LNCAP (cell line): ENCODE results near the gene SCT.

Experiments
- CTCF ChIP-seq: fragments of 450-650 bp; IDR thresholded peaks from 2 replicates; pipeline ENCODE4 v1.5.1; 2017; ENCODE audit warnings: mild to moderate bottlenecking

The SCT gene

GRCh38 chr11:616320-617198, 10.4 kb downstream of the SCT start:
- TF ChIP-seq CTCF: no peak

GRCh38 chr11:615504-616319, 11.3 kb downstream of the SCT start, which contains the start of gene IRF7:
Gene IRF7 (minus strand): TSS chr11:615950. CDS start chr11:615364, 586 bp downstream.
- no peak for TF ChIP-seq CTCF

DNA sequence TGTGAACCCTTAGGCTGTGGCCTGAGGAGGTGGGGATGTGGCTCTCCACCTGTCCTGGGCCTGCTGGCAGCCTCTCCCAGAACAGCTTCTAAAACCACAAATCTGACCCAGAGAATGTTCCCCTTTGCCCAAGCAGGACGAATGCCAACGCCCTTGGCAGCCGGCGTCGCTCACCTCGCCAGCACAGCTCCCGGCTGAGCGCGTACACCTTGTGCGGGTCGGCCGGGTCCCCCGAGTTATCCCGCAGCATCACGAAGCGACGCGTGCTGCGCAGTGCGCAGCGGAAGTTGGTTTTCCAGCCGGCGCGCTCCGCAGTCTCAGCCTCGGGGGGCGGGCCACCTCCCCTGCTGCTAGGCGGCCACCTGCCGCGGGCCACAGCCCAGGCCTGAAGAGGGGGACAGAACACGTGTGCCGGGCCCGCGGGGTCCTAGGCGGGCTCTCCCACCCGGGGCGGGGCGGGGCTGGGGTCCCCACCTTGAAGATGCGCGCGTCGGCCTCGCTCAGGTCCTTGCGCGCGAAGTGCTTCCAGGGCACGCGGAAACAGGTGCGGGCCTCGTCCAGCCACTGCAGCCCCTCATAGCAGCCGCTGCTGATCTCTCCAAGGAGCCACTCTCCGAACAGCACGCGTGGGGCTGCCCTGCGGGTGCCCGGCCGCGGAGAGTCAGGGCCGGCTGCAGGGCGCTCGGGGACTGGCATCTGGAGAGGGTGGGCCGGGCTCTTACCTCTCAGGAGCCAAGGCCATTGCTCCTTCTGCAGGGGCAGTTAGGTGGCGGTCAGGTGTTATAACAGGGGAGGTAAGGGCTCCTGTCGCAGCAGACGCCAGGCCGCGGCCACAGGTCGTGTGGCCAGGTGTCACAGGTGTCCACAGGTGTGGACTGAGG, 12.1 kb downstream of the SCT start:
- no peak for TF ChIP-seq CTCF

DNA sequence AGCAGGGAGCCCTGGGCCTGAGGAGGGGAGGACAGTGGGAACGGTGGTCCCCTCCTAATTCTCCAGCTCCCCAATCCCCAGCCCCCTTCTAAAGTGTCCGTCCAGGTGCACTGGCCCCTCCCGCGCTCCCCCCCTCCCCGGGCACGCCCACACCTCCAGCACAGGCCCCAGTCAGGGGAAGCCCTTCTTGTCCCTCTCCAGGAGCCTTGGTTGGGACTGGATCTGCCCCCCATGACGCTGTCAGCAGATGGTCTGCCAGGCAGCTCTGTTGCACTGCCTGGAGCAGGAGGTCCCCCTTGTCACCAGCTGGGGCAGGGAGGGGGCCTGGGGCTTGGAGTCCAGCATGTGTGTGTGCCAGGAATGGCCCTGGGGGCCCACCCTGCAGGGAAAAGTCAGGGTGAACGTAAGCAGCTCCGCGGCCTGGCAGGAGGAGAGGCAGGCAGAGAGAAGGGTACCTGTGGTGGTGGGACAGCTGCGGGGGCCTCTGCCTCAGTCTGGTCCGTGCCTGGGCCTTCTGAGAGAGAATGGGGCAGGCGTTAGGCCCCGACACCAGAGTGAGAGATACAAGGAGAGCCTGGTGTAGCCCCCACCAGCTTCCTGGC, 12.9 kb downstream of the SCT start:
- TF ChIP-seq CTCF: no peak

DNA sequence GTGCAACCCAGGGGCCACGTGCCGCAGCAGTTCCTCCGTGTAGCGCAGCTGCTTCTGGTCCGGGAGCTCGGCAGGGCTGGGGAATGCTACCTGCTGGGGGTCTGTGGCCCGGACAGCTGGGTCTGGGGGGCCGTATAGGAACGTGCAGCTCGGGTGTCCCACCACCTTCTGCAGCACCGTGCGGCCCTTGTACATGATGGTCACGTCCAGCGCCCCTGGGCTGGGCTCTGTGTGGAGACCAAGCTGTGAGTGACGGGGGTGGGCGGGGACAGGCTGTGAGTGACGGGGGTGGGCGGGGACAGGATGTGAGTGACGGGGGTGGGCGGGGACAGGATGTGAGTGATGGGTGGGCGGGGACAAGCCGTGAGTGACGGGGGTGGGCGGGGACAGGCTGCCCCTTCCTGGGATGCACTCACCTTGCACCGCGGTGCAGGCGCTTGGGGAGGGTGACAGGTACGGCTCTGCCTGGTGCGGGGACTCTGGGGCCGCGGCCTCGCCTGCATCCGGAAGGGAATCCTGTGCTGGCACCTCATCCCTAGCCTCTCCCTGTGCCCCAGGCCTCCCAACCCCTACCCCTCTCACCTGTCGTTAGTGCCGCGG, 13.5 kb downstream of the SCT start:
- no peak for TF ChIP-seq CTCF

DNA sequence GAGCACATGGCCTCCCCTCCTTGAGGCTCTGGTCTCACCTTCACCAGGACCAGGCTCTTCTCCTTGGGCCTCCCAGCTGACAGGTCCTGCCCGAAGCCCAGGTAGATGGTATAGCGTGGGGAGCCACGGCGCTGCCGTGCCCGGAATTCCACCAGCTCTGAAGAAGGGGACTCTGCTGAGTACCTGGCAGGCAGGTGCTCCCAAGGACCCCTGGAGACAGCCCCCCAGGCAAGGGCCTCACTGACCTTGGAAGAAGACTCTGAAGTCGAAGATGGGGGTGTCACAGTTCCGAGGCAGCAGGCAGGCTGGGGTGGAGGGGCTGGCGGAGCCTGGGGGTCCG, 14.1 kb downstream of the SCT start:
- no peak for TF ChIP-seq CTCF
